ENCODE results near the gene THAP8. TPM values are rescaled to one million over a fixed set of nuclear protein-coding genes. Genes with fewer than 3 reads are reported as not detected.

The THAP8 gene
- polyA plus RNA-seq, 3 donors: 2.4 to 6.0 (median 3.1) TPM

DNA sequence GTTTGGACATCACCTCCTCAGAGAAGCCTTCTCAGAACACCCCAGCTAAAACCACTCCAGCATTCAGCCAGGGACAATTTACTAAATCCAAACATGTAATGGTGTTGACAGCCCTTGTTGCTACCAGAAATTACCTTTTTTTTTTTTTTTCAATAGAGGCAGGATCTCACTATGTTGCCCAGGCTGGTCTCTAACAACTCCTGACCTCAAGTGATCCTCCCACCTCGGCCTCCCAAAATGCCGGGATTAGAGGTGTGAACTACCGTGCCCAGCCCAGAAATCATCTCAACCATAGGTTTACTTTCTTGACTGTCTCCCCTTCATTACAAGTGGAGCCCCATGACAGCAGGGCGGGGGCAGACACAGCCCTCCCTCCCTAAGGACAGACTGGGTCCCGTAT, 30.7 kb downstream of the THAP8 start:
- no peaks in the 10 kb centered on the region for H3K9me3 ChIP-seq (replicated peaks in 1 of 2; ENCODE audit: control insufficient read depth in 1 of 2, insufficient read depth in 1 of 2, low read length in 2 of 2)
- no peak overlapping the region for H3K4me3 Mint-ChIP-seq
- no peak overlapping the region for H3K9ac ChIP-seq (ENCODE audit: insufficient read depth, low read length, poor library complexity, severe bottlenecking)
- H3K27me3 ChIP-seq (ENCODE audit: control insufficient read depth in 2 of 2, insufficient read depth in 2 of 2, low read length in 2 of 2): no peaks in the 10 kb centered on the region
- H3K36me3 ChIP-seq (replicated peaks in 1 of 2; ENCODE audit: control insufficient read depth in 1 of 2, insufficient read depth in 2 of 2, low read length in 2 of 2): peaks cover 2 to 14% of the 10 kb centered on the region in 2 donors
- DNase-seq: no peak
- no peak overlapping the region for H2AFZ ChIP-seq (ENCODE audit: insufficient read depth, low read depth, low read length, poor library complexity, severe bottlenecking)
- peak overlapping the region in 1 of 7 donors; percentile 20 for H3K27ac Mint-ChIP-seq
- H3K4me2 ChIP-seq (replicated peaks; ENCODE audit: extremely low read depth, low read length, poor library complexity, severe bottlenecking): no peak overlapping the region
- no peaks in the 10 kb centered on the region for H3K79me2 ChIP-seq (ENCODE audit: insufficient read depth, low read length)
- H3K4me3 ChIP-seq (replicated peaks in 1 of 3; ENCODE audit: low read depth in 2 of 3, low read length in 3 of 3): no peak overlapping the region
- peaks cover 0 to 2% (median 0%) of the 10 kb centered on the region in 3 donors for H3K27me3 Mint-ChIP-seq (ENCODE audit: low read depth in 3 of 3)
- intact Hi-C loops (cut with micrococcal nuclease): no loop called here
- H3K9me3 Mint-ChIP-seq: peaks cover 0 to 2% (median 0%) of the 10 kb centered on the region in 7 donors
- peaks cover 12 to 14% of the 10 kb centered on the region in 2 donors for H3K36me3 Mint-ChIP-seq
- H3K27ac ChIP-seq (ENCODE audit: low read depth in 1 of 2, low read length in 2 of 2): no peak overlapping the region
- H4K20me1 ChIP-seq (ENCODE audit: insufficient read depth, low read length): no peaks in the 10 kb centered on the region
- TF ChIP-seq CTCF (IDR thresholded peaks at IDR 0.05): no peak
- H3K4me1 ChIP-seq (ENCODE audit: control insufficient read depth in 1 of 2, insufficient read depth in 2 of 2, low read length in 2 of 2): no peaks in the 10 kb centered on the region
- H3K4me1 Mint-ChIP-seq: no peaks in the 10 kb centered on the region
- WGBS (ENCODE audit: insufficient coverage): 96% methylated on average over 3 of the region's 5 CpGs

- no peak for DNase-seq
- Mint-ChIP-seq H3K27ac (peak overlapping the region in 1 of 7 donors; percentile 70), H3K36me3 (peaks cover 8% of the 10 kb centered on the region in 2 donors), H3K4me1 (peaks cover 14% of the 10 kb centered on the region), H3K9me3 (no peaks in the 10 kb centered on the region), H3K4me3 (no peak overlapping the region), H3K27me3 (ENCODE audit: low read depth in 3 of 3) (no peaks in the 10 kb centered on the region)
- H3K4me1 ChIP-seq (ENCODE audit: control insufficient read depth in 1 of 2, insufficient read depth in 2 of 2, low read length in 2 of 2): peaks cover 7 to 9% of the 10 kb centered on the region in 2 donors
- no peaks in the 10 kb centered on the region for H3K27me3 ChIP-seq (ENCODE audit: control insufficient read depth in 2 of 2, insufficient read depth in 2 of 2, low read length in 2 of 2)
- peaks cover 5% of the 10 kb centered on the region for H3K79me2 ChIP-seq (ENCODE audit: insufficient read depth, low read length)
- H2AFZ ChIP-seq (ENCODE audit: insufficient read depth, low read depth, low read length, poor library complexity, severe bottlenecking): no peak overlapping the region
- no peaks in the 10 kb centered on the region for H4K20me1 ChIP-seq (ENCODE audit: insufficient read depth, low read length)
- no peak overlapping the region for H3K4me3 ChIP-seq (replicated peaks in 1 of 3; ENCODE audit: low read depth in 2 of 3, low read length in 3 of 3)
- peaks cover 2 to 10% of the 10 kb centered on the region in 2 donors for H3K36me3 ChIP-seq (replicated peaks in 1 of 2; ENCODE audit: control insufficient read depth in 1 of 2, insufficient read depth in 2 of 2, low read length in 2 of 2)
- no peak overlapping the region for H3K27ac ChIP-seq (ENCODE audit: low read depth in 1 of 2, low read length in 2 of 2)
- H3K9ac ChIP-seq (ENCODE audit: insufficient read depth, low read length, poor library complexity, severe bottlenecking): no peak overlapping the region
- no peak for TF ChIP-seq CTCF (IDR thresholded peaks at IDR 0.05)
- H3K4me2 ChIP-seq (replicated peaks; ENCODE audit: extremely low read depth, low read length, poor library complexity, severe bottlenecking): no peak overlapping the region
- intact Hi-C loops (cut with micrococcal nuclease): no loop called here
- no peaks in the 10 kb centered on the region for H3K9me3 ChIP-seq (replicated peaks in 1 of 2; ENCODE audit: control insufficient read depth in 1 of 2, insufficient read depth in 1 of 2, low read length in 2 of 2)
- 98% methylated on average over 14 of the region's 22 CpGs for WGBS (ENCODE audit: insufficient coverage)
Observed at GRCh38 chr19:36019061-36019670, 34.9 kb downstream of the THAP8 start.

All from CD14-positive monocyte (primary cell).